HEK293T (cell line): Measurements from ENCODE around the gene SORCS3.

Source experiments
- BHLHE40 ChIP-seq: fragments of 450-650 bp; IDR thresholded peaks from 2 replicates; pipeline ENCODE4 v1.6.1; 2016; ENCODE audit warnings: mild to moderate bottlenecking, moderate library complexity, borderline replicate concordance
- FOXA1 ChIP-seq: fragments of 450-650 bp; IDR thresholded peaks from 2 replicates; pipeline ENCODE4 v1.6.1; 2016; ENCODE audit warnings: mild to moderate bottlenecking
- FOXK2 ChIP-seq: fragments of 450-650 bp; IDR thresholded peaks from 2 replicates; pipeline ENCODE4 v1.6.1; 2016; ENCODE audit warnings: mild to moderate bottlenecking
- FOXM1 ChIP-seq: fragments of 450-650 bp; IDR thresholded peaks from 2 replicates; pipeline ENCODE4 v1.6.1; 2017; ENCODE audit warnings: mild to moderate bottlenecking, borderline replicate concordance
- NFRKB ChIP-seq: fragments of 450-650 bp; IDR thresholded peaks from 2 replicates; pipeline ENCODE4 v1.6.1; 2016; ENCODE audit warnings: mild to moderate bottlenecking, moderate library complexity
- SP1 ChIP-seq: fragments of 450-650 bp; IDR thresholded peaks from 2 replicates; pipeline ENCODE4 v1.6.1; 2017
- SUZ12 ChIP-seq: fragments of 450-650 bp; IDR thresholded peaks from 2 replicates; pipeline ENCODE4 v1.6.1; 2016; ENCODE audit warnings: mild to moderate bottlenecking
- TF ChIP-seq, protein P1 (sequence below): fragments of 450-650 bp; IDR thresholded peaks from 2 replicates; pipeline ENCODE4 v1.6.1; 2016

DNA sequence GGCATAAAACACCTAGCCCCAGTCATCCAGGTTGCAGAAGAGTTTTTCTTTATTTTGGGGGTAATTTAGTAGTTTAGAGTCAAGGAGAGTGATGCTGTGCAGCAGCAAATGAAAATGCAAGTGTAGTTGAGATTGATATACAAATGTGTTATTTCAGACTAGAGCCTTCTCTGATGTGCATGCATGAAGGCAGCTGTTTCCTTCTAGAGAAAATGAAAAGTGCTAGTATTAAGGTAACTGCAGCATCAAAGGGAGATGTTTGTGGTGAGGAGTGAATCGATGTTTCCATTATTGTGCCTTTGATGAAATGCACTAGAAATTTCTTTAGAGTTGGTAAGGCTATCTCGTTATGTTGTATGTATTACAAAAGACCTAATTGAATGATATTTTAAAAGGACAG is 339.3 kb downstream of the SORCS3 start:
- no peak for TF ChIP-seq BHLHE40
- no peak for TF ChIP-seq SP1
- TF ChIP-seq, protein P1, sequence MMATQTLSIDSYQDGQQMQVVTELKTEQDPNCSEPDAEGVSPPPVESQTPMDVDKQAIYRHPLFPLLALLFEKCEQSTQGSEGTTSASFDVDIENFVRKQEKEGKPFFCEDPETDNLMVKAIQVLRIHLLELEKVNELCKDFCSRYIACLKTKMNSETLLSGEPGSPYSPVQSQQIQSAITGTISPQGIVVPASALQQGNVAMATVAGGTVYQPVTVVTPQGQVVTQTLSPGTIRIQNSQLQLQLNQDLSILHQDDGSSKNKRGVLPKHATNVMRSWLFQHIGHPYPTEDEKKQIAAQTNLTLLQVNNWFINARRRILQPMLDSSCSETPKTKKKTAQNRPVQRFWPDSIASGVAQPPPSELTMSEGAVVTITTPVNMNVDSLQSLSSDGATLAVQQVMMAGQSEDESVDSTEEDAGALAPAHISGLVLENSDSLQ: no peak
- no peak for TF ChIP-seq FOXK2
- TF ChIP-seq FOXA1: no peak
- no peak for TF ChIP-seq SUZ12
- no peak for TF ChIP-seq NFRKB
- TF ChIP-seq FOXM1: no peak
